OCI-LY1 (cell line): ENCODE results near the gene XPR1.

ENCODE experiments used
- H2AFZ ChIP-seq: fragments of 200-600 bp; sonication (generic), shearing (Covaris generic); 2 replicates; pipeline ENCODE4 v1.6.0; 2014; ENCODE audit warnings: antibody characterized with exemption, mild to moderate bottlenecking, low read length
- H3F3A ChIP-seq: fragments of 200-600 bp; sonication (generic), shearing (Covaris generic); 2 replicates; pipeline ENCODE4 v1.6.0; 2014; ENCODE audit warnings: mild to moderate bottlenecking, antibody characterized with exemption, low read length, moderate library complexity; ENCODE audit not compliant: insufficient read depth
- H3K27ac ChIP-seq: fragments of 200-600 bp; sonication (generic); 2 replicates; pipeline ENCODE4 v1.5.1; 2014; ENCODE audit warnings: low read length, mixed run types, mild to moderate bottlenecking, low read depth; ENCODE audit not compliant: poor library complexity, severe bottlenecking
- H3K27me3 ChIP-seq: fragments of 200-600 bp; sonication (generic); 2 replicates; pipeline ENCODE4 v1.6.0; 2014; ENCODE audit warnings: antibody characterized with exemption, mild to moderate bottlenecking, low read length, moderate library complexity; ENCODE audit not compliant: insufficient read depth
- H3K36me3 ChIP-seq: fragments of 200-600 bp; sonication (generic); 2 replicates; pipeline ENCODE4 v1.6.1; 2014; ENCODE audit warnings: mild to moderate bottlenecking, antibody characterized with exemption, low read length, moderate library complexity, mixed read lengths; ENCODE audit not compliant: insufficient read depth
- H3K4me1 ChIP-seq: fragments of 200-600 bp; sonication (generic); 2 replicates; pipeline ENCODE4 v1.5.1; 2014; ENCODE audit warnings: mild to moderate bottlenecking, low read length, moderate library complexity; ENCODE audit not compliant: insufficient read depth, severe bottlenecking
- H3K4me2 ChIP-seq: fragments of 200-600 bp; sonication (generic), shearing (Covaris generic); 2 replicates; pipeline ENCODE4 v1.6.1; 2014; ENCODE audit warnings: low read length
- H3K4me3 ChIP-seq: fragments of 200-600 bp; sonication (generic); 2 replicates; pipeline ENCODE4 v1.5.1; 2014; ENCODE audit warnings: low read length, low read depth, mild to moderate bottlenecking, mixed read lengths; ENCODE audit not compliant: poor library complexity, severe bottlenecking
- H3K79me2 ChIP-seq: fragments of 200-600 bp; shearing (Covaris generic); 2 replicates; pipeline ENCODE4 v1.6.1; 2016; ENCODE audit warnings: mixed run types, low read length, mixed read lengths; ENCODE audit not compliant: insufficient read depth
- H3K9ac ChIP-seq: fragments of 200-600 bp; sonication (generic), shearing (Covaris generic); 2 replicates; pipeline ENCODE4 v1.6.1; 2014; ENCODE audit warnings: mild to moderate bottlenecking, low read length, mixed read lengths
- H3K9me2 ChIP-seq: fragments of 200-600 bp; sonication (generic), shearing (Covaris generic); 2 replicates; pipeline ENCODE4 v1.6.1; 2014; ENCODE audit warnings: low read depth, mild to moderate bottlenecking, low read length, mixed read lengths
- H3K9me3 ChIP-seq: fragments of 200-600 bp; shearing (Covaris generic); 2 replicates; pipeline ENCODE4 v1.6.1; 2014; ENCODE audit warnings: low read length, mixed read lengths
- H4K20me1 ChIP-seq: fragments of 200-600 bp; sonication (generic), shearing (Covaris generic); 2 replicates; pipeline ENCODE4 v1.6.0; 2016; ENCODE audit warnings: mild to moderate bottlenecking, low read length; ENCODE audit not compliant: insufficient read depth
- CTCF ChIP-seq: fragments of 200-600 bp; sonication (generic), shearing (Covaris generic); IDR thresholded peaks from 2 replicates; pipeline ENCODE4 v1.5.1; 2017; ENCODE audit warnings: mild to moderate bottlenecking, antibody characterized with exemption, low read length, moderate library complexity, mixed read lengths
- EZH2 ChIP-seq: fragments of 200-600 bp; sonication (generic), shearing (Covaris generic); IDR thresholded peaks from 2 replicates; pipeline ENCODE4 v1.8.0; 2017; ENCODE audit warnings: borderline replicate concordance, mixed run types, mild to moderate bottlenecking, antibody characterized with exemption, low read length, moderate library complexity, mixed read lengths

Gene XPR1

GRCh38 chr1:180670681-180671080, 38.9 kb downstream of the XPR1 start:
- Histone ChIP-seq H3K79me2 (no peaks in the 10 kb centered on the region), H3K27me3 (no peaks in the 10 kb centered on the region), H3K4me3 (no peak overlapping the region), H3K9ac (no peak overlapping the region), H2AFZ (no peak overlapping the region), H3K9me2 (no peaks in the 10 kb centered on the region), H3K36me3 (no peaks in the 10 kb centered on the region), H3K4me1 (no peaks in the 10 kb centered on the region), H3K4me2 (no peak overlapping the region), H4K20me1 (no peaks in the 10 kb centered on the region), H3F3A (no peaks in the 10 kb centered on the region), H3K27ac (no peak overlapping the region), H3K9me3 (peaks cover 15% of the 10 kb centered on the region)
- TF ChIP-seq EZH2 (no peak), CTCF (no peak)

GRCh38 chr1:180672105-180672504, 40.3 kb downstream of the XPR1 start:
- Histone ChIP-seq H3K4me2 (no peak overlapping the region), H3K4me1 (no peaks in the 10 kb centered on the region)

DNA sequence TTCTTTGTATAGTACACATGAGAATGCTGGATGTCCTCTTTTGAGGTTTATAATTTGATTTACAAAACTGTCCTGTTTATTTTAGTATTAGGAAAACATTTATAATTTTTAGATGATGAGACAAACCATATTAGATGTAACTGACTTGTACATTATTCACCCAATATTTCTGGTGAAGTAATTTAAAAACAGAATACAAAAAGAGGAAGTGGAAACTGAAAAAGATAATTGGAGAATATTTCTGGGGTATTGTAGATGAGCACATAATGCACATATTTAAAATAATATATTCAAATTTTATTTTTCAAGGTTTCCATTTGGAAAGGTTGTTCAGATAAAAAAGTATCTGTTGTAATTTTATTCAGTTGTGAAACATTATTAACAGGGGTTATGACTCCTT, 40.7 kb downstream of the XPR1 start:
- no peaks in the 10 kb centered on the region for H3K9me2 ChIP-seq
- H4K20me1 ChIP-seq = no peaks in the 10 kb centered on the region
- no peak overlapping the region for H3K4me3 ChIP-seq
- no peaks in the 10 kb centered on the region for H3K79me2 ChIP-seq
- no peaks in the 10 kb centered on the region for H3K36me3 ChIP-seq
- TF ChIP-seq CTCF (no peak), EZH2 (no peak)
- H3K9me3 ChIP-seq = peaks cover 10% of the 10 kb centered on the region
- H3K9ac ChIP-seq = no peak overlapping the region
- H3K4me1 ChIP-seq = no peaks in the 10 kb centered on the region
- H3K27ac ChIP-seq = no peak overlapping the region
- H3K27me3 ChIP-seq = no peaks in the 10 kb centered on the region
- no peaks in the 10 kb centered on the region for H3F3A ChIP-seq
- no peak overlapping the region for H2AFZ ChIP-seq
- no peak overlapping the region for H3K4me2 ChIP-seq

More at GRCh38 chr1:180672105-180672504, 40.3 kb downstream of the XPR1 start:
- Histone ChIP-seq H2AFZ (no peak overlapping the region), H3K36me3 (no peaks in the 10 kb centered on the region), H3K4me3 (no peak overlapping the region), H3K9ac (no peak overlapping the region), H3K27me3 (no peaks in the 10 kb centered on the region), H3K9me3 (peaks cover 10% of the 10 kb centered on the region), H3K27ac (no peak overlapping the region), H4K20me1 (no peaks in the 10 kb centered on the region), H3F3A (no peaks in the 10 kb centered on the region), H3K79me2 (no peaks in the 10 kb centered on the region), H3K9me2 (no peaks in the 10 kb centered on the region)
- TF ChIP-seq EZH2 (no peak), CTCF (no peak)
